H9 (cell line): ENCODE results near the gene DLG1. TPM values are rescaled to one million over a fixed set of nuclear protein-coding genes. Genes with fewer than 3 reads are reported as not detected.

Experiments
- DNase-seq: peaks from one replicate; pipeline ENCODE4 v3.0.0-alpha.2; 2017
- H2AFZ ChIP-seq: one replicate; pipeline ENCODE4 v1.6.1; 2013; ENCODE audit warnings: mild to moderate bottlenecking, low read length, control low read depth, moderate library complexity
- H2AK5ac ChIP-seq: 2 replicates; pipeline ENCODE4 v1.6.1; 2013; ENCODE audit warnings: low read length, control low read depth, mixed read lengths; ENCODE audit not compliant: insufficient read length
- H2BK120ac ChIP-seq: one replicate; pipeline ENCODE4 v1.6.1; 2013; ENCODE audit warnings: low read depth, mild to moderate bottlenecking, low read length, control low read depth, inconsistent platforms; ENCODE audit not compliant: poor library complexity, severe bottlenecking
- H2BK12ac ChIP-seq: 2 replicates; pipeline ENCODE4 v1.6.1; 2013; ENCODE audit warnings: low read length, control low read depth, mixed read lengths, low read depth; ENCODE audit not compliant: insufficient read length
- H2BK15ac ChIP-seq: 2 replicates; pipeline ENCODE4 v1.6.1; 2013; ENCODE audit warnings: low read depth, low read length, control low read depth
- H2BK20ac ChIP-seq: one replicate; pipeline ENCODE4 v1.6.1; 2013; ENCODE audit warnings: low read depth, mild to moderate bottlenecking, low read length, control low read depth, inconsistent platforms; ENCODE audit not compliant: poor library complexity, severe bottlenecking
- H2BK5ac ChIP-seq: 2 replicates; pipeline ENCODE4 v1.6.1; 2013; ENCODE audit warnings: low read length, control low read depth, mixed read lengths; ENCODE audit not compliant: insufficient read length
- H3K14ac ChIP-seq: 2 replicates; pipeline ENCODE4 v1.6.1; 2013; ENCODE audit warnings: low read length, control low read depth; ENCODE audit not compliant: insufficient read depth
- H3K18ac ChIP-seq: 2 replicates; pipeline ENCODE4 v1.6.1; 2013; ENCODE audit warnings: low read depth, mild to moderate bottlenecking, mixed read lengths, low read length, control low read depth; ENCODE audit not compliant: insufficient read length
- H3K23ac ChIP-seq: 2 replicates; pipeline ENCODE4 v1.6.1; 2013; ENCODE audit warnings: low read length, control low read depth, mixed read lengths, low read depth; ENCODE audit not compliant: insufficient read length
- H3K23me2 ChIP-seq: 2 replicates; pipeline ENCODE4 v1.6.1; 2013; ENCODE audit warnings: low read depth, mild to moderate bottlenecking, mixed read lengths, low read length, control low read depth; ENCODE audit not compliant: insufficient read length, poor library complexity, severe bottlenecking
- H3K27ac ChIP-seq: 2 replicates; pipeline ENCODE4 v1.5.1; 2013; ENCODE audit warnings: low read length, control low read depth, mixed read lengths, low read depth; ENCODE audit not compliant: insufficient read length
- H3K27me3 ChIP-seq: 2 replicates; pipeline ENCODE4 v1.6.1; 2013; ENCODE audit warnings: low read length, control low read depth, inconsistent platforms; ENCODE audit not compliant: insufficient read depth
- H3K4ac ChIP-seq: 2 replicates; pipeline ENCODE4 v1.6.1; 2013; ENCODE audit warnings: low read depth, mild to moderate bottlenecking, control low read depth, inconsistent platforms, low read length, moderate library complexity
- H3K4me1 ChIP-seq: 2 replicates; pipeline ENCODE4 v1.6.1; 2013; ENCODE audit warnings: low read length, control low read depth, inconsistent platforms; ENCODE audit not compliant: insufficient read depth
- H3K4me2 ChIP-seq: 2 replicates; pipeline ENCODE4 v1.6.1; 2013; ENCODE audit warnings: low read length, control low read depth, mixed read lengths; ENCODE audit not compliant: insufficient read length, insufficient read depth
- H3K56ac ChIP-seq: 2 replicates; pipeline ENCODE4 v1.6.1; 2013; ENCODE audit warnings: low read depth, mild to moderate bottlenecking, mixed read lengths, low read length, control low read depth; ENCODE audit not compliant: insufficient read length
- H3K79me1 ChIP-seq: 2 replicates; pipeline ENCODE4 v1.6.1; 2013; ENCODE audit warnings: low read depth, mild to moderate bottlenecking, moderate library complexity, low read length, control low read depth, inconsistent platforms; ENCODE audit not compliant: insufficient read depth, poor library complexity, severe bottlenecking
- H3K79me2 ChIP-seq: 2 replicates; pipeline ENCODE4 v1.6.1; 2013; ENCODE audit warnings: low read length, control low read depth, inconsistent platforms; ENCODE audit not compliant: insufficient read depth
- H3K9ac ChIP-seq: 2 replicates; pipeline ENCODE4 v1.6.1; 2013; ENCODE audit warnings: low read length, control low read depth, mixed read lengths; ENCODE audit not compliant: insufficient read length; ENCODE audit errors: extremely low read depth
- H3K9me3 ChIP-seq: one replicate; pipeline ENCODE4 v1.6.1; 2013; ENCODE audit warnings: low read depth, low read length, inconsistent platforms; ENCODE audit not compliant: control insufficient read depth
- H3T11ph ChIP-seq: one replicate; pipeline ENCODE4 v1.6.1; 2013; ENCODE audit warnings: mild to moderate bottlenecking, low read length, control low read depth, inconsistent platforms
- H4K20me1 ChIP-seq: one replicate; pipeline ENCODE4 v1.6.1; 2013; ENCODE audit not compliant: control insufficient read depth, insufficient read length, insufficient read depth
- H4K5ac ChIP-seq: 2 replicates; pipeline ENCODE4 v1.6.1; 2013; ENCODE audit warnings: low read depth, mild to moderate bottlenecking, mixed read lengths, low read length, control low read depth; ENCODE audit not compliant: insufficient read length
- H4K8ac ChIP-seq: replicated peaks from 2 replicates; pipeline ENCODE4 v1.6.1; 2013; ENCODE audit warnings: low read length, control low read depth, mixed read lengths, low read depth; ENCODE audit not compliant: insufficient read length
- H4K91ac ChIP-seq: 2 replicates; pipeline ENCODE4 v1.6.1; 2013; ENCODE audit warnings: low read depth, mild to moderate bottlenecking, moderate library complexity, mixed read lengths, low read length, control low read depth; ENCODE audit not compliant: insufficient read length
- H3K27ac Mint-ChIP-seq, 3 experiments: 2 replicates in 2 of 3; 3 replicates in 1 of 3; pipeline ENCODE4 v1.8.0; 2020 to 2021; ENCODE audit warnings: mixed read lengths in 3 of 3, mild to moderate bottlenecking in 1 of 3, moderate library complexity in 1 of 3
- H3K27me3 Mint-ChIP-seq: 2 replicates; pipeline ENCODE4 v1.8.0; 2021; ENCODE audit warnings: low read depth, mild to moderate bottlenecking, moderate library complexity, mixed read lengths
- H3K36me3 Mint-ChIP-seq, 3 experiments: 2 replicates in 2 of 3; 3 replicates in 1 of 3; pipeline ENCODE4 v1.8.0; 2020 to 2021; ENCODE audit warnings: low read depth in 3 of 3, mixed read lengths in 3 of 3; ENCODE audit not compliant: insufficient read depth in 1 of 3
- H3K4me1 Mint-ChIP-seq, 2 experiments: 2 replicates each; pipeline ENCODE4 v1.8.0; 2020; ENCODE audit warnings: mixed read lengths in 2 of 2
- H3K4me3 Mint-ChIP-seq, 2 experiments: 2 replicates in 1 of 2; 3 replicates in 1 of 2; pipeline ENCODE4 v1.8.0; 2020 to 2021; ENCODE audit warnings: mild to moderate bottlenecking in 2 of 2, mixed read lengths in 2 of 2, moderate library complexity in 1 of 2
- H3K9me3 Mint-ChIP-seq, 2 experiments: 2 replicates in 1 of 2; 3 replicates in 1 of 2; pipeline ENCODE4 v1.8.0; 2020; ENCODE audit warnings: mild to moderate bottlenecking in 2 of 2, mixed read lengths in 2 of 2, moderate library complexity in 1 of 2
- CTCF ChIP-seq: fragments of 200-600 bp; sonication (generic); conservative IDR thresholded peaks from 3 replicates; pipeline ENCODE4 v1.8.0; 2021; ENCODE audit warnings: antibody characterized with exemption, mild to moderate bottlenecking
- WGBS: extraction: QIAGEN DNeasy Blood & Tissue Kit; methylation state at CpG from one replicate; pipeline ENCODE4 v1.1.7; 2013; ENCODE audit warnings: missing lambda C conversion rate, low lambda C conversion rate, mixed read lengths; ENCODE audit not compliant: insufficient read length; ENCODE audit errors: extremely low coverage; 5-methylcytosine and 5-hydroxymethylcytosine counted together
- total RNA-seq: library from RNA; stranded (reverse); gene quantifications from 2 replicates; pipeline ENCODE4 v1.2.1, GENCODE V29; 2021

Gene DLG1
- total RNA-seq, 1 experiment from 2014 or later: 84.1 TPM

GRCh38 chr3:197218210-197218609 is 80.2 kb downstream of the DLG1 start:
- TF ChIP-seq CTCF: no peak
- no peak overlapping the region for H2AK5ac ChIP-seq
- no peak overlapping the region for H3K23ac ChIP-seq
- no peak overlapping the region for H3K56ac ChIP-seq
- H2BK120ac ChIP-seq: no peak overlapping the region
- H3K79me2 ChIP-seq: peaks cover 7% of the 10 kb centered on the region; the same call in 1 of the 2 replicates
- Mint-ChIP-seq H3K36me3 (no peaks in the 10 kb centered on the region; a peak in 2 of 7 replicates), H3K27me3 (no peaks in the 10 kb centered on the region), H3K9me3 (no peaks in the 10 kb centered on the region), H3K4me3 (no peak overlapping the region), H3K4me1 (peaks cover 16 to 27% of the 10 kb centered on the region in 2 experiments), H3K27ac (no peak overlapping the region)
- WGBS: no CpG with 5 or more reads among the region's 3 CpGs
- H3K18ac ChIP-seq: no peak overlapping the region
- no peak overlapping the region for H2BK12ac ChIP-seq
- no peak overlapping the region for H4K91ac ChIP-seq
- no peak overlapping the region for H2BK15ac ChIP-seq
- H3K9me3 ChIP-seq: no peaks in the 10 kb centered on the region
- no peak overlapping the region for H3K4ac ChIP-seq
- no peak overlapping the region for H3K4me2 ChIP-seq
- H3K14ac ChIP-seq: no peak overlapping the region
- H2AFZ ChIP-seq: no peak overlapping the region
- no peaks in the 10 kb centered on the region for H3K23me2 ChIP-seq
- H4K5ac ChIP-seq: no peak overlapping the region
- no peak overlapping the region for H3K27ac ChIP-seq
- no peak for DNase-seq
- no peak overlapping the region for H4K8ac ChIP-seq
- peaks cover 12% of the 10 kb centered on the region for H3K79me1 ChIP-seq
- H2BK5ac ChIP-seq: no peak overlapping the region
- H4K20me1 ChIP-seq: no peaks in the 10 kb centered on the region
- H3K27me3 ChIP-seq: no peaks in the 10 kb centered on the region
- no peak overlapping the region for H3K9ac ChIP-seq
- no peak overlapping the region for H2BK20ac ChIP-seq
- H3T11ph ChIP-seq: no peak overlapping the region
- no peaks in the 10 kb centered on the region; the same call in 1 of the 2 replicates for H3K4me1 ChIP-seq
